ENCODE results near the gene TMEM37. TPM values are rescaled to one million over a fixed set of nuclear protein-coding genes. Genes with fewer than 3 reads are reported as not detected.

The TMEM37 gene
- total and polyA plus RNA-seq, 2 of the 8 experiments (the other 6 are each of a cell fraction or from before 2014, with no cell fraction given): 11.0 to 16.2 TPM

GRCh38 chr2:119472749-119473148 lies 41.1 kb downstream of the TMEM37 start:
- no peak for DNase-seq (ENCODE audit: low read depth in 1 of 2, low spot score in 2 of 2)
- H3K4me1 ChIP-seq (replicated peaks in 1 of 4; ENCODE audit: control insufficient read depth in 3 of 4, insufficient read depth in 4 of 4, low read length in 3 of 4): peaks cover 0 to 18% (median 8%) of the 10 kb centered on the region in 4 experiments
- H4K20me1 ChIP-seq (replicated peaks in 1 of 2; ENCODE audit: control insufficient read depth in 1 of 2, insufficient read depth in 2 of 2, low read length in 2 of 2): no peaks in the 10 kb centered on the region
- H3K14ac ChIP-seq (ENCODE audit: insufficient read length): no peak overlapping the region
- no peak overlapping the region for H2BK15ac ChIP-seq (ENCODE audit: low read length)
- H3K79me2 ChIP-seq (ENCODE audit: control insufficient read depth in 1 of 2, insufficient read depth in 2 of 2, low read length in 2 of 2): no peaks in the 10 kb centered on the region
- H2BK120ac ChIP-seq (replicated peaks; ENCODE audit: low read depth, low read length): no peak overlapping the region
- H4K5ac ChIP-seq (ENCODE audit: insufficient read length, low read depth, low read length): no peak overlapping the region
- no peak for FAIRE-seq
- no peak overlapping the region for H3K56ac ChIP-seq (replicated peaks; ENCODE audit: insufficient read length, low read depth, low read length)
- no peaks in the 10 kb centered on the region for H3K79me1 ChIP-seq (ENCODE audit: low read depth, low read length)
- H3K4me3 ChIP-seq (ENCODE audit: extremely low read depth in 1 of 4, insufficient read depth in 2 of 4, low read depth in 3 of 4, low read length in 4 of 4): no peak overlapping the region
- 92% methylated on average over 8 of the region's 8 CpGs; no CpG with 5 or more reads in 1 of the 2 experiments for WGBS, 2 experiments (ENCODE audit: extremely low coverage in 1 of 2, insufficient coverage in 1 of 2, insufficient read length in 1 of 2, insufficient replicate concordance in 2 of 2, low coverage in 1 of 2, low lambda C conversion rate in 2 of 2, missing lambda C conversion rate in 1 of 2)
- no peak overlapping the region for H4K91ac ChIP-seq (replicated peaks; ENCODE audit: insufficient read length, low read length)
- H3K4me2 ChIP-seq (ENCODE audit: insufficient read depth in 1 of 2, low read depth in 2 of 2, low read length in 2 of 2): no peak overlapping the region
- H3K27ac ChIP-seq (ENCODE audit: low read depth, low read length): no peak overlapping the region
- H4K8ac ChIP-seq (ENCODE audit: extremely low read depth, insufficient read depth, low read length): no peak overlapping the region
- H3K36me3 ChIP-seq (ENCODE audit: control insufficient read depth in 2 of 4, insufficient read depth in 4 of 4, low read length in 3 of 4): no peaks in the 10 kb centered on the region
- no peak overlapping the region for H3K9ac ChIP-seq (replicated peaks in 1 of 4; ENCODE audit: extremely low read depth in 1 of 4, low read depth in 3 of 4, low read length in 3 of 4)
- ChIA-PET POLR2A (ENCODE audit: partially characterized antibody) (interaction anchor here (1.3 kb wide), 1 partner anchor 45 kb away, joined by 3 read pairs; no protein-coding TSS in a partner anchor), CTCF (ENCODE audit: partially characterized antibody) (interaction anchor here (1.3 to 16.2 kb wide), 4 partner anchors 12 to 66 kb away, joined by 3 to 411 read pairs (median 3); no protein-coding TSS in a partner anchor)
- no peaks in the 10 kb centered on the region for H3K23me2 ChIP-seq (ENCODE audit: low read depth, low read length)
- no peak overlapping the region for H3K4ac ChIP-seq (replicated peaks; ENCODE audit: insufficient read length, low read depth, low read length)
- no peak overlapping the region for H2AK5ac ChIP-seq (ENCODE audit: low read depth, low read length)
- H3K18ac ChIP-seq (ENCODE audit: extremely low read depth, low read length): no peak overlapping the region
- no peak overlapping the region for H2BK12ac ChIP-seq (ENCODE audit: low read depth, low read length)
- no peak overlapping the region for H3K23ac ChIP-seq (ENCODE audit: insufficient read length)
- no peaks in the 10 kb centered on the region for H3K9me3 ChIP-seq (ENCODE audit: insufficient read depth in 2 of 2, low read depth in 1 of 2, low read length in 1 of 2)
- no peaks in the 10 kb centered on the region for H3K27me3 ChIP-seq (replicated peaks in 1 of 4; ENCODE audit: control insufficient read depth in 3 of 4, extremely low read depth in 1 of 4, insufficient read depth in 3 of 4, low read length in 3 of 4)
- no peak overlapping the region for H2AFZ ChIP-seq (ENCODE audit: low read length)
- H2BK20ac ChIP-seq (ENCODE audit: low read length): no peak overlapping the region
- H2BK5ac ChIP-seq (ENCODE audit: low read depth, low read length): no peak overlapping the region
- TF ChIP-seq RBBP5 (IDR thresholded peaks at IDR 0.05; ENCODE audit: borderline replicate concordance, low read depth, low read length): no peak
- TF ChIP-seq JUND (IDR thresholded peaks at IDR 0.05; ENCODE audit: low read length): no peak
- TF ChIP-seq RFX5 (IDR thresholded peaks at IDR 0.05; ENCODE audit: borderline replicate concordance, low read depth, low read length): no peak
- no peak for TF ChIP-seq GTF2F1 (IDR thresholded peaks at IDR 0.05; ENCODE audit: borderline replicate concordance, low read depth, low read length)
- TF ChIP-seq HDAC2 (IDR thresholded peaks at IDR 0.05; ENCODE audit: borderline replicate concordance in 1 of 2, low read depth in 2 of 2, low read length in 2 of 2): no peak
